GM12891 (cell line): ENCODE results near the gene RMND5B.

Experiments
- DNase-seq: peaks from one replicate; pipeline ENCODE4 v3.0.0; 2011; ENCODE audit warnings: low spot score; ENCODE audit not compliant: insufficient read length
- FAIRE-seq: peaks from 2 replicates; lab custom pipeline; 2011; peaks lifted over from hg19 to GRCh38; lab: Jason Lieb, UNC
- PAX5 ChIP-seq: IDR thresholded peaks from 2 replicates; pipeline ENCODE4 v1.6.1; 2011; ENCODE audit warnings: low read length, moderate library complexity, mild to moderate bottlenecking; ENCODE audit not compliant: insufficient read depth, severe bottlenecking
- POLR2A ChIP-seq: IDR thresholded peaks from 2 replicates; pipeline ENCODE4 v1.6.1; 2011; ENCODE audit warnings: low read depth, low read length, control low read depth
- POLR2AphosphoS5 ChIP-seq: IDR thresholded peaks from 2 replicates; pipeline ENCODE4 v1.6.1; 2011; ENCODE audit warnings: low read depth, low read length, control low read depth
- POU2F2 ChIP-seq: IDR thresholded peaks from 2 replicates; pipeline ENCODE4 v1.6.1; 2011; ENCODE audit warnings: low read depth, mild to moderate bottlenecking, control low read depth, low read length, moderate library complexity
- SPI1 ChIP-seq: IDR thresholded peaks from 2 replicates; pipeline ENCODE4 v1.6.1; 2011; ENCODE audit warnings: low read depth, low read length, control low read depth
- TAF1 ChIP-seq: IDR thresholded peaks from 2 replicates; pipeline ENCODE4 v1.6.1; 2011; ENCODE audit warnings: low read depth, low read length, control low read depth

The RMND5B gene

DNA sequence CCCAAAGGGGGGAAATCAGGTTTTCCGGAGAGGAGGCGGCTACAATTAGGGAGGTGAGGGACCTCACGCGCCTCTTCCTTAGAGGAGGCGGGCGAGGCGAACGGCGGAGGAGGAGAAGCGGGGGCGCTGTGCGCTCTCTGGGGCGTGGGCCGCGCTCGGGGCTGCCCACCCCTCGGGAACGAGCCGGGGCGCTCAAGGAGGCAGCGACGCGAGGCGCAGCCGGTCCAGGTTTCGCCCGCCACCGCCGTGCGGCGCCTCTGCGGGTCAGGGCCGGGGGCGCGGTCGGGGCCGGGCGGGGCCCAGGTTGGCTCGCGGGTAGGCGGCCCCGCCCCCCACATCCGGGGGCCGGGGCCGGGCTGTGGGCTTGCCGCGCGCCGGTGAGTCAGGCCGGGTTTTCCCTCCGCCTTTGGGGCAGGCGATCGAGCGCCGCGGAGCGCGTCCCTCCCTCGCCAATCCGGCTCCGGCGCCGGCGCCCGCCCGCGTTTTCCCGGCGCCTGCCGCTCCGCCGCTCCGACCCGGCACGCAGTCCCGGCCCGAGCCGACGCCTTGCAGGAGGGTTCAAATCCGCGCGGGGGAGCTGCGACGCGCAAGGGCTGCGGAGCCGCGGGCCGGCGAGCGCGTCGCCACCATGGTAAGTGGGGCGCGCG is 17.6 kb upstream of the RMND5B start, which contains the start of gene N4BP3:
Gene N4BP3 (plus strand): TSS at position 392 of the 647 bp plus-strand sequence. CDS start 6,052 bp downstream, outside the sequence.
- peak; percentile 94 for DNase-seq

GRCh38 chr5:178113841-178114324 is 16.9 kb upstream of the RMND5B start:
- peak; percentile 43 for FAIRE-seq
- peak; percentile 12; the same call in 1 of the 2 replicates for TF ChIP-seq SPI1
- no peak for TF ChIP-seq POLR2A
- TF ChIP-seq PAX5: no peak
- no peak for TF ChIP-seq POU2F2
- DNase-seq: no peak

More for the DNA sequence above, 17.6 kb upstream of the RMND5B start, which contains the start of gene N4BP3:
- no peak for TF ChIP-seq POLR2AphosphoS5
- TF ChIP-seq PAX5: peak; percentile 64
- TF ChIP-seq SPI1: no peak
- TF ChIP-seq POLR2A: no peak
- no peak for TF ChIP-seq POU2F2
- peak; percentile 34; the same call in 1 of the 2 replicates for TF ChIP-seq TAF1
- FAIRE-seq: peak; percentile 78

DNA sequence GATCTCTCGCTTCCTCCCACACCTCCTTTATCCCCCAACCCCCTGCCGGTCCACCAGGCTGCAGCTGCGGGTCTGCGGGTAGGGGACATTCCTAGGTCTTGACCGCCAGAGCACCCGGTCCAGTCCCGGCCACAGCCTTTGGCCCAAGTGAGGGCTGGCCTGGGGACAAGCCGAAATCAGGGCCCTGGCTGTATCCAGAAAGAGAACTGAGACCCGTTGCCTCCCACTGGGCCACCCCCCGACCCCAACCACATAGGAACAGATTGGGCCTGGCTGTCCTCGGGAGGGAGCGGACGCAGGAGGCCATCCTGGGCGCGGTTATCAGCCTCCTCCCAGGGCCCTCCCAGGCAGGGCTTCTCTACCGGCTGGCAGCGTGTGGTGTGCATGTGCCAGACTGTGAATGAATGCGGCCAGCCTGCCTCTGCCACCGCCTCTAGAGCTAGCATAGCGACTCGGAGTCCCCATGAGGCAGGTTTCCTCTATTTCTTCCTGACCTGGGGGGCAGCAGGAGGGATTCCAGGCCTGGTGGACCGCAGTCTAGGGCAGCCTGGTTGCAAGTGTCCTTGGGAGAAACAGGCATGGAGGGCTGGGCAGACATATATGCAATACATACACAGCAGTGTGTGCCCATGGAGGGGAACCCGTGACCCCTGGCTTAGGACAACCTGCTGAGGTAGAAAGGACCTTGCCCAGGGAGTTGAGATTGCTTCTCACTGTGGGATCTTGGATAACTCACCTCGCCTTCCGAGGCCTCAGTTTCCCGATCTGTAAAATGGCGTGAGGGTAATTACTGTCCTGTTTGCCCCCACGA is 16.3 kb upstream of the RMND5B start:
- DNase-seq: no peak

DNA sequence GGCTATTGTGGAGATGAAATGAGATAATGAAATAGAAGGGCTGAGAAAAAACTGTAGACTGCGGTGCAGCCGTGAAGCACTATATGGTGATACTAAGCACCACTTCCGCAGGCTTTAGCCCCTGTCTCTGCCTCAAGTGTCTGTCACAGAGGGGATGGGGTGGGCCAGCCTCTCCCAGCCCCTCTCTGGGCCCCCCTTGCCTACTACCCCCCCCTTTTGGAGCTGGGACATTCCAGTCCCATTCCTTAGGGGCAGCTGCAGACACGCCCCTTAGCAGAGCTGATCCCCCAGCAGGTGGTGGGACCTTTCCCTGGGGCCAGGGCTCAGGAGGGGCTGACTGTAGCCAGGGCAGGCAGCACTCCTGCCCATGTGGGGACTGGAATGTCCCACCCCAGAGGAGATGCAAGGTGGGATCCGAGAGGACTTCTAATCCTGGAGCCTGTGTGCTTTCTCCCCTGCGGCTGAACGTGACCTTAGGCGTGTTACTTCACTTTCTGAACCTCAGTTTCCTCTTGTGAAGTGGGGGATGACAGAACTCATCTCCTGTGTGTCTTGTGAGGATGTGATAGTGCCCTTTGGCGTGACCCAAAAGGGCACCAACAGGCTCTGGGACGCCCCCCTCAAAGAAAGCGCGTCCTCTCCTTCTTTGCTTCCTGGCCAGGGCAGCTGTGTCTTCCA is 15.5 kb upstream of the RMND5B start:
- FAIRE-seq (no peak), DNase-seq (no peak)
- TF ChIP-seq PAX5: no peak
- TF ChIP-seq SPI1: peak; percentile 54

More for the DNA sequence above, 16.3 kb upstream of the RMND5B start:
- FAIRE-seq: peak; percentile 77
- TF ChIP-seq TAF1 (no peak), POLR2A (no peak), PAX5 (no peak), POLR2AphosphoS5 (no peak), SPI1 (no peak), POU2F2 (no peak)

DNA sequence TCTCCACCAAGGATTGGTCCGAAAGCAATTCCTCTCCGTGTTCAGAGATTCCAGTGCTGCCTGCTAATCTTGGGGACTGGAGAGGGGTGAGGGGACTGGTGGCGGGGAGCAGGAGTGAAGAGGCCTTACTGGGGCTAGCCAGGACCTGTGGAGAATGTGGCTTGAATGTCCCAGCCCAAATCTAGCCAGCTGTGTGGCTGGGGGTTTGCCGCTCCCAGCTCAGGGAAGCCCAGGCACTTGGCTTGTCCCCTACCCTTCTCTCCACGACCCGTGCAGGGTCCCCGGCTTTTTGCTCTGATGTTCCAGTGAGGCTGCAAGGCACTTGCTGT is 15.0 kb upstream of the RMND5B start:
- FAIRE-seq (no peak), DNase-seq (no peak)
- no peak for TF ChIP-seq POU2F2
- no peak for TF ChIP-seq POLR2AphosphoS5
- no peak for TF ChIP-seq POLR2A
- no peak for TF ChIP-seq PAX5
- TF ChIP-seq SPI1: no peak
- TF ChIP-seq TAF1: no peak

DNA sequence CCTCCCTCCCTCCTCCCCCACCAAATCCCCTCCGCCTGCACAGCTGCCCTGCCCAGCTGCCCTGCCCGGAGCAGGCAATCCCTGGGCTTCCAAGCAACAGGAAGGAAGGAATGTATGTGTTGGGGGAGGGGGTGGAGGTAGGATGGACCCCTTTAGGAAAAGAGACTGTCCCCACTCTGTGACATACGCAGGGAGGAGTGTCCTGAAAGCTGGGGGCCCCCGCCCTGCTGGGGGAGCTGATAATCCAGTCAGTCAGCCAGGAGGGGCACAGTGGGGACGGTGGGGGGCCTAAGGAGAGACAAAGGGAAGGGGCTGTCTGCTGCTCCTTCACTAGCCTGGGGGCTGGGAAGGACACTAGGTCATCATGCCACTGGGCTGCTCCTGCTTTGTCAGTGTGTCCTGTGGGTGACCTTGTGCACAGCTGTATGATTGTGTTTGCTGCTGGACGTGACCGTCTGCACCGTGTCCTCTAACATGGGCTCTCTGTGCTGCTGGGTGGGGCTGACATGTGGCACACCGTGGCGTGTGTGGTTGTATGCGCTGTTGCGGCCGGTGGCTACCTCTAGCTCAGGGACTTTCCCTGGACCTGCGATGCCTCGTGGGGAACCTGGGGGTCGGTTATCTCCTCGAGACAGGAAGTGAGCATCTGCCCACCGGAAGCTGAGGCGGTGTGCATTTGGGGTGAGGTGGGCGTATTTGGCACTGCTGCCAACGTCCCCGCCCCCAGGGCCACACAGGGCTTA is 14.5 kb upstream of the RMND5B start:
- no peak for DNase-seq
- TF ChIP-seq SPI1: peak; percentile 56
- peak; percentile 28; the same call in 1 of the 2 replicates for TF ChIP-seq POU2F2
- TF ChIP-seq TAF1: no peak
- TF ChIP-seq POLR2AphosphoS5: 0 out of 2 replicates have a peak, but pooled peaks have one; percentile 28
- FAIRE-seq: peak; percentile 98

GRCh38 chr5:178117923-178118701 is 12.7 kb upstream of the RMND5B start:
- TF ChIP-seq POLR2A: no peak
- TF ChIP-seq POLR2AphosphoS5: no peak
- TF ChIP-seq SPI1: no peak
- FAIRE-seq: peak; percentile 96
- DNase-seq: no peak

- TF ChIP-seq POLR2A (no peak), SPI1 (no peak), PAX5 (no peak), TAF1 (no peak), POU2F2 (no peak), POLR2AphosphoS5 (no peak)
- no peak for FAIRE-seq
These were observed 10.8 kb upstream of the RMND5B start for GRCh38 chr5:178119915-178120606.

More at GRCh38 chr5:178119915-178120606, 10.8 kb upstream of the RMND5B start:
- DNase-seq: no peak
